HepG2 (cell line): ENCODE measurements around the gene TSHZ2. TPM values are rescaled to one million over a fixed set of nuclear protein-coding genes. Genes with fewer than 3 reads are reported as not detected.
A peak's percentile ranks its signal among the peaks of the same experiment; 100 is the strongest.

Experiments used
- ATF4 ChIP-seq, 2 experiments: fragments of 450-650 bp in 1 of 2; sonication (generic) in 1 of 2; formaldehyde crosslinking; IDR thresholded peaks; 2 replicates each; pipeline versions ENCODE4 v1.5.0 to v1.8.0; 2020 to 2022; ENCODE audit warnings: mild to moderate bottlenecking in 1 of 2, missing genetic modification reagents in 1 of 2
- BRCA1 ChIP-seq: sonication (generic); formaldehyde crosslinking; IDR thresholded peaks from 2 replicates; pipeline ENCODE4 v1.4.0; 2020; ENCODE audit warnings: missing genetic modification reagents
- CBX5 ChIP-seq: sonication (generic); formaldehyde crosslinking; IDR thresholded peaks from 2 replicates; pipeline ENCODE4 v1.4.0; 2020; ENCODE audit warnings: missing genetic modification reagents, borderline replicate concordance
- ERF ChIP-seq: IDR thresholded peaks from 2 replicates; pipeline ENCODE4 v1.6.1; 2018; ENCODE audit warnings: missing biosample characterization, missing genetic modification reagents
- HIC2 ChIP-seq: sonication (generic); formaldehyde crosslinking; IDR thresholded peaks from 2 replicates; pipeline ENCODE4 v1.9.0; 2022; ENCODE audit warnings: low read depth, missing genetic modification reagents
- JUND ChIP-seq: sonication (generic); formaldehyde crosslinking; IDR thresholded peaks from 2 replicates; pipeline ENCODE4 v1.8.0; 2022; ENCODE audit warnings: mild to moderate bottlenecking, missing genetic modification reagents
- KDM6A ChIP-seq: IDR thresholded peaks from 2 replicates; pipeline ENCODE4 v1.6.1; 2016; ENCODE audit warnings: low read depth
- MATR3 ChIP-seq: sonication (generic); formaldehyde crosslinking; IDR thresholded peaks from 2 replicates; pipeline ENCODE4 v1.4.0; 2020; ENCODE audit warnings: missing genetic modification reagents
- MED1 ChIP-seq: sonication (generic); formaldehyde crosslinking; IDR thresholded peaks from 2 replicates; pipeline ENCODE4 v1.4.0; 2020; ENCODE audit warnings: missing genetic modification reagents
- MTA3 ChIP-seq: sonication (generic); formaldehyde crosslinking; IDR thresholded peaks from 2 replicates; pipeline ENCODE4 v1.4.0; 2020; ENCODE audit warnings: missing genetic modification reagents
- MYC ChIP-seq: sonication (generic); formaldehyde crosslinking; IDR thresholded peaks from 2 replicates; pipeline ENCODE4 v1.9.0; 2021; ENCODE audit warnings: missing genetic modification reagents, borderline replicate concordance
- MYPOP ChIP-seq: sonication (generic); formaldehyde crosslinking; IDR thresholded peaks from 2 replicates; pipeline ENCODE4 v1.8.1; 2023; ENCODE audit warnings: mild to moderate bottlenecking, moderate library complexity, missing genetic modification reagents
- RARA ChIP-seq: IDR thresholded peaks from 2 replicates; pipeline ENCODE4 v1.6.1; 2016; ENCODE audit warnings: missing genetic modification reagents, missing compliant biosample characterization
- SOX5 ChIP-seq: IDR thresholded peaks from 2 replicates; pipeline ENCODE4 v1.6.1; 2016; ENCODE audit warnings: borderline replicate concordance
- SRSF4 ChIP-seq: fragments of 200-400 bp; formaldehyde crosslinking; IDR thresholded peaks from one replicate; pipeline ENCODE4 v1.6.1; 2018; ENCODE audit warnings: mild to moderate bottlenecking, low read depth, low read length, moderate library complexity; ENCODE audit not compliant: poor library complexity, severe bottlenecking
- TOPORS ChIP-seq: sonication (generic); formaldehyde crosslinking; IDR thresholded peaks from 2 replicates; pipeline ENCODE4 v1.8.0; 2023; ENCODE audit warnings: mild to moderate bottlenecking, missing genetic modification reagents
- WIZ ChIP-seq: sonication (generic); formaldehyde crosslinking; IDR thresholded peaks from 2 replicates; pipeline ENCODE4 v1.5.1; 2020; ENCODE audit warnings: mild to moderate bottlenecking, missing genetic modification reagents
- ZBTB3 ChIP-seq: sonication (generic); formaldehyde crosslinking; IDR thresholded peaks from 2 replicates; pipeline ENCODE4 v1.4.0; 2020; ENCODE audit warnings: low read depth, mild to moderate bottlenecking, moderate library complexity, missing genetic modification reagents, borderline replicate concordance
- ZNF33A ChIP-seq: sonication (generic); formaldehyde crosslinking; IDR thresholded peaks from 2 replicates; pipeline ENCODE4 v1.5.1; 2020; ENCODE audit warnings: missing genetic modification reagents, mild to moderate bottlenecking, moderate library complexity, borderline replicate concordance
- ZNF350 ChIP-seq: sonication (generic); formaldehyde crosslinking; IDR thresholded peaks from 2 replicates; pipeline ENCODE4 v1.4.0; 2020; ENCODE audit warnings: mild to moderate bottlenecking, low read depth, missing genetic modification reagents, borderline replicate concordance
- ZNF512B ChIP-seq: sonication (generic); formaldehyde crosslinking; IDR thresholded peaks from 2 replicates; pipeline ENCODE4 v1.5.1; 2020; ENCODE audit warnings: missing genetic modification reagents, mild to moderate bottlenecking, borderline replicate concordance
- ZNF558 ChIP-seq: sonication (generic); formaldehyde crosslinking; IDR thresholded peaks from 2 replicates; pipeline ENCODE4 v1.9.0; 2022; ENCODE audit warnings: mild to moderate bottlenecking, missing genetic modification reagents, borderline replicate concordance
- ZNF567 ChIP-seq: sonication (generic); formaldehyde crosslinking; IDR thresholded peaks from 2 replicates; pipeline ENCODE4 v1.8.1; 2023; ENCODE audit warnings: mild to moderate bottlenecking, missing genetic modification reagents, borderline replicate concordance
- ZNF839 ChIP-seq: sonication (generic); formaldehyde crosslinking; IDR thresholded peaks from 2 replicates; pipeline ENCODE4 v1.4.0; 2020; ENCODE audit warnings: missing genetic modification reagents, mild to moderate bottlenecking, borderline replicate concordance
- polyA plus RNA-seq, 8 experiments: library from polyadenylated mRNA; depleted of rRNA in 3 of 8; stranded (reverse) in 7 of 8; unstranded in 1 of 8; fragments of >200 nt; fragmentation: Illumina TruSeq in 4 of 8; extraction: Trizol in 4 of 8; gene quantifications; 2 replicates each; pipeline versions ENCODE4 v1.2.1 to v1.2.3, GENCODE V29; 2011 to 2016; ENCODE audit warnings: low read depth in 4 of 8, missing spikeins in 1 of 8, mixed read lengths in 1 of 8; ENCODE audit not compliant: insufficient read depth in 1 of 8
- total RNA-seq, 5 experiments: library from RNA; depleted of rRNA; stranded (reverse); fragments of >200 nt; fragmentation: Illumina TruSeq; extraction: Trizol; gene quantifications; 2 replicates each; pipeline ENCODE4 v1.2.3, GENCODE V29; 2016; ENCODE audit warnings: low read depth in 1 of 5

The TSHZ2 gene
- total and polyA plus RNA-seq, 2 of the 13 experiments (the other 11 are each of a cell fraction or from before 2014, with no cell fraction given), result 0.01 TPM; not detected in 1

- TF ChIP-seq ZNF33A (CRISPR knock-in tag) (no peak), SOX5 (CRISPR knock-in tag) (peak; percentile 63; the same call in 1 of the 2 replicates), ZNF350 (CRISPR knock-in tag) (peak; percentile 72; the same call in 1 of the 2 replicates), MATR3 (CRISPR knock-in tag) (no peak), MYPOP (CRISPR knock-in tag) (no peak), ERF (CRISPR knock-in tag) (no peak), JUND (CRISPR knock-in tag) (no peak), MED1 (CRISPR knock-in tag) (0 out of 2 replicates have a peak, but pooled peaks have one; percentile 9), MTA3 (CRISPR knock-in tag) (no peak), ZNF512B (CRISPR knock-in tag) (no peak), MYC (CRISPR knock-in tag) (no peak), WIZ (CRISPR knock-in tag) (0 out of 2 replicates have a peak, but pooled peaks have one; percentile 59), RARA (CRISPR knock-in tag) (0 out of 2 replicates have a peak, but pooled peaks have one; percentile 24), ZBTB3 (CRISPR knock-in tag) (no peak), SRSF4 (no peak), ZNF839 (CRISPR knock-in tag) (no peak), ZNF567 (CRISPR knock-in tag) (no peak), TOPORS (CRISPR knock-in tag) (no peak), BRCA1 (CRISPR knock-in tag) (no peak), ZNF558 (CRISPR knock-in tag) (no peak), HIC2 (CRISPR knock-in tag) (no peak), ATF4 (CRISPR knock-in tag; IDR thresholded peaks at IDR 0.05) (no peak), CBX5 (no peak), KDM6A (CRISPR knock-in tag) (no peak)
These were observed 541.5 kb downstream of the TSHZ2 start (continued) for GRCh38 chr20:53513489-53514298.
